Measurements from ENCODE around the gene SOX15.
A peak's percentile ranks its signal among the peaks of the same experiment; 100 is the strongest.

The SOX15 gene

GRCh38 chr17:7577327-7578199 is 12.3 kb downstream of the SOX15 start:
- no peak for DNase-seq (ENCODE audit: low read depth)

DNA sequence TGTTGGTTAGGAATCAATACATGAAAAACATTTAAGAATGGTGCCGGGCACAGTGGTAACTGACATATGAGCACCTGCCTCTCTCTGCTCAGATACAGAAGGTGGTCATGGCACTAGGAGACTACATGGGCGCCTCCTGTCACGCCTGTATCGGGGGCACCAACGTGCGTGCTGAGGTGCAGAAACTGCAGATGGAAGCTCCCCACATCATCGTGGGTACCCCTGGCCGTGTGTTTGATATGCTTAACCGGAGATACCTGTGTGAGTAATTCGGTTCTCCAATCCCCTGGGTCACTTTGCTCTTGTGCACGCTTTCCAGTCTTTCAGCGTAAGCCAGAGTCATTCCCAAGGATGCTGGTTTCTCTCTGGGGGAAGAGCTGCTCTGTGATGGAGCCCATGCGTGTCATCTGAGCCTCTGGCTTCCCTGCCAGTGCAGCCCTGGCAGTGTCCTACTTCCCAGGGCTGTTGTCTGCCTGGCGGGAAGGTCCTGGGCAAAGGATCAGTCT is 13.4 kb downstream of the SOX15 start:
- no peak for DNase-seq (ENCODE audit: low read depth)

GRCh38 chr17:7575959-7576358 is 13.9 kb downstream of the SOX15 start:
- DNase-seq (ENCODE audit: low read depth) = no peak

DNA sequence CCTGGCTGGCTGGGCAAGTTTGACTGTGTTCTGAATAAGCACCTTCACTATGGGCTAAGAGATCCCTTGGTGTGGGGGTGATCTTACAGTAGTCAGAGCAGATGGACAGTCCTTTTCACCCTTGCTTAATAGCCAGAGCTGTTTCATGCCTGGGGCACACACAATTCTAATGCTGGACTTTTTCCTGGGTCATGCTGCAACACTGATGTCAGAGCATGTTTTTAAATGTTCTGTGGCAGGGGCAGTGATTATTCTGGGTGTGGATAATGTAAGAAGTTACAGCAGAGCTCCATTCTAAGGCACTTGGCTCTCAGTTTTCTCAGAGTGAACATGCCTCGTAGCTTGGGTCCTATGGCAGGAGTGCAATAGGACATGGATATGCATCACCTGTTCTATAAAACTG is 14.4 kb downstream of the SOX15 start:
- DNase-seq (ENCODE audit: low read depth) = no peak

DNA sequence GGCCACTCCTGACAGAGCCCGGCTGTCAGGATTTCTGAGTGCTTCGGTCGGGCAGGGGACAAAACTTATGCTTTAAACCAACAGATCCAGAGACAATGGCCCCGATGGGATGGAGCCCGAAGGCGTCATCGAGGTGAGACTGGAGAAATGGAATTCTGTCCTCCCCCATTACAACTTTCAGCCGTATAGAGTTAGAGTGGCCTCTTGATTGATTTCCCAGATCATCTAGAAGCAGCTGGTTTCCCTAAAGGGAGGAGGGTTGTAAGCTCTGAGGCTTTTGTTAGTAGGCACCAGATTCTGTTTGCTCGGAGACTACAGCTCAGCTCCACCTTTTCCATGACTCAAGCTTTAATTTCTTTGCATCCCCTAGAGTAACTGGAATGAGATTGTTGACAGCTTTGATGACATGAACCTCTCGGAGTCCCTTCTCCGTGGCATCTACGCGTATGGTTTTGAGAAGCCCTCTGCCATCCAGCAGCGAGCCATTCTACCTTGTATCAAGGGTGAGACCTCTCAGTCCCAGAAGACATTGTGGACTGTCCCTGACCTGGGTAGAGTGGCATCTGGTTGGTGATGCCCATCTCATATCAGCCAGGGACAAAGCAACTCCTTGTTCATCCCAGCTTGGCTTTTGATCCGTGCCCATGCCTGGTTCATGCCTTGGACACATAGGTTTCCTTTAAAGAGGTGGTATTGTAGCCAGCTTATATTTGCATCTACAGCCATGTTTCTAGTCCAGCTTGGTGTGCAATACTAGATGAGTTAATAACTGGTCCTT is 15.5 kb downstream of the SOX15 start:
- no peak for DNase-seq (ENCODE audit: low read depth)

GRCh38 chr17:7573324-7574080 is 16.4 kb downstream of the SOX15 start:
- no peak for DNase-seq (ENCODE audit: low read depth)

GRCh38 chr17:7572588-7573323 is 17.1 kb downstream of the SOX15 start:
- DNase-seq (ENCODE audit: low read depth) = peak; percentile 87

DNA sequence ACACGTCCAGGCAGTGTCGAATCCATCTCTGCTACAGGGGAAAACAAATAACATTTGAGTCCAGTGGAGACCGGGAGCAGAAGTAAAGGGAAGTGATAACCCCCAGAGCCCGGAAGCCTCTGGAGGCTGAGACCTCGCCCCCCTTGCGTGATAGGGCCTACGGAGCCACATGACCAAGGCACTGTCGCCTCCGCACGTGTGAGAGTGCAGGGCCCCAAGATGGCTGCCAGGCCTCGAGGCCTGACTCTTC is 17.6 kb downstream of the SOX15 start:
- DNase-seq (ENCODE audit: low read depth) = no peak

DNA sequence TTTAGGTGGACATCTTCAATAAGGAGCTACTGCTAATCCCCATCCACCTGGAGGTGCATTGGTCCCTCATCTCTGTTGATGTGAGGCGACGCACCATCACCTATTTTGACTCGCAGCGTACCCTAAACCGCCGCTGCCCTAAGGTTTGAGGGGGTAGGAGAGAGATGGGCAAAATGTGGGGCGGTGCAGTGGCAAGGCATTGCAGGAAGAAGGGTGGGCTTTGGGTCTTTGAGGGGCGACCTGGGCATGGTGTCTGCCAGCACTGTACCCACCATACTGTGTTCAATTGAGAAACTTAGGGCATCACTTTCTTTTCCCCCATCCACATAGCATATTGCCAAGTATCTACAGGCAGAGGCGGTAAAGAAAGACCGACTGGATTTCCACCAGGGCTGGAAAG is 19.5 kb downstream of the SOX15 start:
- DNase-seq (ENCODE audit: low read depth) = no peak

DNA sequence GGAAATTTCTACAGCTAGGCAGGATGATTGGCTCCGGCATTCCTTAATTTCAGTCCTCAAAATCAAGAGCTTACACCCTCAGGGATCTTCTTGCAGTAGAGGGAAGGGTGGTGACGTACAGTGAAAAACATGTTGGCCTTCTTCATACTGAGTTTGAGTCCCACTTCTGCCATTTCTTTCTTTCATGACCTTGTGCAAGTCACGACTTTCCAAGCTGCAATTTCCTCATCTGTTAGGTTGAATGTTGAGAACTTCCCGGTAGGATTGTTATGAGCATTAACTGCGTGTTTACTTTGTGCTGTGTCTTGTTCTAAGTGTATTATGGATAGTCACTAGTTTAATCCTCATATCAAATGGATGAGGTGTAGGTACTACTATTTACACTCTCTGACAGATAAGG is 20.3 kb downstream of the SOX15 start:
- no peak for DNase-seq (ENCODE audit: low read depth)

DNA sequence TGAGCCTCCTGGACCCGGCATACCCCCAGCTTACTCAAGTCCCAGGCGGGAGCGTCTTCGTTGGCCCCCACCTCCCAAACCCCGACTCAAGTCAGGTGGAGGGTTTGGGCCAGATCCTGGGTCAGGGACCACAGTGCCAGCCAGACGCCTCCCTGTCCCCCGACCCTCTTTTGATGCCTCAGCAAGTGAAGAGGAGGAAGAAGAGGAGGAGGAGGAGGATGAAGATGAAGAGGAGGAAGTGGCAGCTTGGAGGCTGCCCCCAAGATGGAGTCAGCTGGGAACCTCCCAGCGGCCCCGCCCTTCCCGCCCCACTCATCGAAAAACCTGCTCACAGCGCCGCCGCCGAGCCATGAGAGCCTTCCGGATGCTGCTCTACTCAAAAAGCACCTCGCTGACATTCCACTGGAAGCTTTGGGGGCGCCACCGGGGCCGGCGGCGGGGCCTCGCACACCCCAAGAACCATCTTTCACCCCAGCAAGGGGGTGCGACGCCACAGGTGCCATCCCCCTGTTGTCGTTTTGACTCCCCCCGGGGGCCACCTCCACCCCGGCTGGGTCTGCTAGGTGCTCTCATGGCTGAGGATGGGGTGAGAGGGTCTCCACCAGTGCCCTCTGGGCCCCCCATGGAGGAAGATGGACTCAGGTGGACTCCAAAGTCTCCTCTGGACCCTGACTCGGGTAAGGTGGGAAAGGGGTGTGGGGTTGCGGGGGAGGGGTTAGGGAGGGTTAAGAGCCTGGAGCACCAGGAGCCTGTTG is 26.6 kb downstream of the SOX15 start:
- DNase-seq (ENCODE audit: low read depth) = no peak

- no peak for DNase-seq (ENCODE audit: low read depth)
Measured at GRCh38 chr17:7562208-7562605, 27.7 kb downstream of the SOX15 start.

GRCh38 chr17:7561589-7562207 is 28.2 kb downstream of the SOX15 start, which contains the start of gene SENP3:
Gene SENP3, plus strand, starts transcription at chr17:7561919. Its CDS starts 1,158 bp downstream, at chr17:7563077.
- DNase-seq (ENCODE audit: low read depth) = no peak

DNA sequence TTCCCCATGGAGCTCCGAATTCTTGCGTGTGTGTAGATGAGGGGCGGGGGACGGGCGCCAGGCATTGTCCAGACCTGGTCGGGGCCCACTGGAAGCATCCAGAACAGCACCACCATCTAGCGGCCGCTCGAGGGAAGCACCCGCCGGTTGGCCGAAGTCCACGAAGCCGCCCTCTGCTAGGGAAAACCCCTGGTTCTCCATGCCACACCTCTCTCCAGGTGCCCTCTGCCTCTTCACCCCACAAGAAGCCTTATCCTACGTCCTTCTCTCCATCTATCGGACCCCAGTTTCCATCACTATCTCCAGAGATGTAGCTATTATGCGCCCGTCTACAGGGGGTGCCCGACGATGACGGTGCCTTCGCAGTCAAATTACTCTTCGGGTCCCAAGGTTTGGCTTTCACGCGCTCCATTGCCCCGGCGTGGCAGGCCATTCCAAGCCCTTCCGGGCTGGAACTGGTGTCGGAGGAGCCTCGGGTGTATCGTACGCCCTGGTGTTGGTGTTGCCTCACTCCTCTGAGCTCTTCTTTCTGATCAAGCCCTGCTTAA is 28.8 kb downstream of the SOX15 start:
- no peak for DNase-seq (ENCODE audit: low read depth)

GRCh38 chr17:7560172-7561027 is 29.5 kb downstream of the SOX15 start:
- DNase-seq (ENCODE audit: low read depth) = no peak

GRCh38 chr17:7559320-7560171 is 30.3 kb downstream of the SOX15 start:
- no peak for DNase-seq (ENCODE audit: low read depth)

DNA sequence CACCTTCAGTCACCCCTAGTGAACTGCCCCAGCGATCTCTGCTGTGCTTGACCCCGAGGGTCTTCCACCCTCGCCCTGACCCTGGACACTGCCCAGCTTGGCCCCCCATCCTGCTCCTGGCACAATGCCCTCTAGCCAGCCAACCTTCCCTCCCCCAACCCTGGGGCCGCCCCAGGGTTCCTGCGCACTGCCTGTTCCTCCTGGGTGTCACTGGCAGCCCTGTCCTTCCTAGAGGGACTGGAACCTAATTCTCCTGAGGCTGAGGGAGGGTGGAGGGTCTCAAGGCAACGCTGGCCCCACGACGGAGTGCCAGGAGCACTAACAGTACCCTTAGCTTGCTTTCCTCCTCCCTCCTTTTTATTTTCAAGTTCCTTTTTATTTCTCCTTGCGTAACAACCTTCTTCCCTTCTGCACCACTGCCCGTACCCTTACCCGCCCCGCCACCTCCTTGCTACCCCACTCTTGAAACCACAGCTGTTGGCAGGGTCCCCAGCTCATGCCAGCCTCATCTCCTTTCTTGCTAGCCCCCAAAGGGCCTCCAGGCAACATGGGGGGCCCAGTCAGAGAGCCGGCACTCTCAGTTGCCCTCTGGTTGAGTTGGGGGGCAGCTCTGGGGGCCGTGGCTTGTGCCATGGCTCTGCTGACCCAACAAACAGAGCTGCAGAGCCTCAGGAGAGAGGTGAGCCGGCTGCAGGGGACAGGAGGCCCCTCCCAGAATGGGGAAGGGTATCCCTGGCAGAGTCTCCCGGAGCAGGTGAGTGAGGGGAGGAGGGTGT is 31.2 kb downstream of the SOX15 start, which contains the start of gene TNFSF13:
TNFSF13 (plus strand) TSS at position 207 of the 776 bp plus-strand sequence; CDS start at position 497, 290 bp downstream.
- DNase-seq (ENCODE audit: low read depth) = no peak
